Fibroblast of skin of back (primary cell): ENCODE data around the gene C1QTNF12. TPM values are rescaled to one million over a fixed set of nuclear protein-coding genes. Genes with fewer than 3 reads are reported as not detected.

ENCODE experiments used
- DNase-seq: peaks from one replicate; pipeline ENCODE4 v3.0.0-alpha.2; 2013
- polyA plus RNA-seq, 2 experiments: library from polyadenylated mRNA; unstranded; fragments of 120-200 nt; gene quantifications; one replicate each; pipeline ENCODE4 v1.2.1, GENCODE V29; 2013; ENCODE audit not compliant: insufficient read length in 2 of 2

The C1QTNF12 gene, protein sequence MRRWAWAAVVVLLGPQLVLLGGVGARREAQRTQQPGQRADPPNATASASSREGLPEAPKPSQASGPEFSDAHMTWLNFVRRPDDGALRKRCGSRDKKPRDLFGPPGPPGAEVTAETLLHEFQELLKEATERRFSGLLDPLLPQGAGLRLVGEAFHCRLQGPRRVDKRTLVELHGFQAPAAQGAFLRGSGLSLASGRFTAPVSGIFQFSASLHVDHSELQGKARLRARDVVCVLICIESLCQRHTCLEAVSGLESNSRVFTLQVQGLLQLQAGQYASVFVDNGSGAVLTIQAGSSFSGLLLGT
- 2.5 TPM for polyA plus RNA-seq (2013, experiment 1 of 2; ENCODE audit: insufficient read length)
- 2.8 TPM for polyA plus RNA-seq (2013, experiment 2 of 2; ENCODE audit: insufficient read length)

GRCh38 chr1:1246577-1247340 lies at the start of gene C1QTNF12:
C1QTNF12 (minus strand) TSS chr1:1246722; CDS start chr1:1246690, 32 bp downstream.
- DNase-seq, result no peak

GRCh38 chr1:1295154-1295923 lies 48.8 kb upstream of the C1QTNF12 start:
- DNase-seq, result no peak

- DNase-seq, result no peak
Measured at GRCh38 chr1:1294250-1294890, 47.8 kb upstream of the C1QTNF12 start.

GRCh38 chr1:1293263-1294249 lies 47.0 kb upstream of the C1QTNF12 start:
- DNase-seq, result no peak

DNA sequence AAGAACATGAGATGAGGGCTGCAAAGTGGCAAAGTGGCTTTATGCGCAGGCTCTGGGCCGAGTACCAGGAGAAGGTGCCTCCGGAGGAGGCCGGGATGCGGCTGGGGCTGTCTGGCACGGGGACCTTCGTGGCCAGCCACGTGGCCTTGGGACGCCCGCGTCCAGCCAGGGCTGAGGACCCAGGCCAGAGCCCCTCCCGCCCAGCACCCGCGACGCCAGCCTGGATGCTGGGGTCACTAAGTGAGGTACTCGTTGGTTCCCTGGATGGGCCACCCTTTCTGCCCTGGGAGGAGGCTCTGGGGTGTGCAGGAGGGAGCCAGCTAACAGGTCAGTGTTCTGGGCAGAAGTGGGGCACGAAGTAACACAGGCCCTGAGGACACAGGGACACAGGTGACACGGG lies 46.3 kb upstream of the C1QTNF12 start:
- DNase-seq, result no peak

GRCh38 chr1:1292442-1292779 lies 45.9 kb upstream of the C1QTNF12 start:
- DNase-seq, result no peak

DNA sequence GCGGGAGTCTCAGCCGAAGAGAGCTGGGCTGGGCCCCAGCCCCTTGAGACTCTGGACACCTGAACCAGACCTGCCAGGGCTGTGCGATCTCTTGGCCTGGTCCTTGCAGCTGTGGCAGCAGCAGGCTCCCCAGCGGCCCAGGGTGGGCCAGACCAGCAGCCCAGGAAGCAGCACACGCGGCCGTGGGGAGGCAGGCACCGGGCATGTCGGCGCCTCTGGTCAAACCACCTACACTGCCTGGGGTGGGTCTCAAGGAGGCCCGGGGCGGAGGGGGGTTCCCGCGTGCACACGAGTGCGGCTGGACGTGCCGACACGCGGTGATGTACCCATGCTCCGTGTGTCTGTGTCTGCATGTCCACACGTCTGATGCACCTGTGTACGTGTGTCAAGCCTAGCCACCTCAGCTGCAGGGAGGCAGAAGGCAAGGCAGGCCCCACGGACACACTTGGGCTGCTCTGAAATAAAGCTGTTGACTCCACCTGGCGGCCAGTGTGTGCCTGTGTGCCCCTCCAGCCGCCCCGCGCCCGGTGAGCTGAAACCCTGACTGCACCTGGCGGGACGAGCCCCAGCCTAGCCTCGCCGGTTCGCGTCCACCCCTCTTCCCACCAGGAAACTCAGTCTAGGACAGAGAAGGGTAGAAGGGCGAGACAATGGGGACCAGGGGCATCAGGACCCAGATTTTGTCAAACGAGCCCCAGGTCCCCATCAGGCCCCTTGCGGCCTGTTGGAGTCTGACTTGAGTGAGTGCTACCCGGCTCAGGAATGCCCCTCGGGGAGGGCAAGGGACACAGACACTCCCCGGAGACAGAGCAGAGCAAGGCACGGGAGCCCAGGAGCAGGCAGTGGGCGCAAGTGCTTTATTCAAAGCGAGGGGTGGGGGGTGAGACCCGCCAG lies 45.3 kb upstream of the C1QTNF12 start:
- DNase-seq, result peak; percentile 58

DNA sequence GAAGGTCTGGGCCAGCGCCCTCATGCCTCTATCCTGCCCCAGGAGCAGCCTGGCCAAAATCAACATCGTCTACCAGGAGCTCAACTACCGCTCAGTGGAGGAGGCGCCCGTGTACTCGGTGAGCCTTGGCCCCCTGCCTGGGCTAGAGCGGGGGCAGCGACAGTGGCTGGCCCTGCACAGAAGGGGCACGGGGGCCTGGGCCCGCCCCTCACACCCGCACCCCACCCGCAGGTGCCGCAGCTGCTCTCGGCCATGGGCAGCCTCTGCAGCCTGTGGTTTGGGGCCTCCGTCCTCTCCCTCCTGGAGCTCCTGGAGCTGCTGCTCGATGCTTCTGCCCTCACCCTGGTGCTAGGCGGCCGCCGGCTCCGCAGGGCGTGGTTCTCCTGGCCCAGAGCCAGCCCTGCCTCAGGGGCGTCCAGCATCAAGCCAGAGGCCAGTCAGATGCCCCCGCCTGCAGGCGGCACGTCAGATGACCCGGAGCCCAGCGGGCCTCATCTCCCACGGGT lies 44.6 kb upstream of the C1QTNF12 start:
- DNase-seq, result no peak

- DNase-seq, result peak; percentile 51
Measured at GRCh38 chr1:1290238-1290731, 43.8 kb upstream of the C1QTNF12 start.

- DNase-seq, result no peak
Measured at GRCh38 chr1:1287288-1288110, 41.0 kb upstream of the C1QTNF12 start.

GRCh38 chr1:1286313-1287261 lies 40.1 kb upstream of the C1QTNF12 start:
- no peak for DNase-seq

DNA sequence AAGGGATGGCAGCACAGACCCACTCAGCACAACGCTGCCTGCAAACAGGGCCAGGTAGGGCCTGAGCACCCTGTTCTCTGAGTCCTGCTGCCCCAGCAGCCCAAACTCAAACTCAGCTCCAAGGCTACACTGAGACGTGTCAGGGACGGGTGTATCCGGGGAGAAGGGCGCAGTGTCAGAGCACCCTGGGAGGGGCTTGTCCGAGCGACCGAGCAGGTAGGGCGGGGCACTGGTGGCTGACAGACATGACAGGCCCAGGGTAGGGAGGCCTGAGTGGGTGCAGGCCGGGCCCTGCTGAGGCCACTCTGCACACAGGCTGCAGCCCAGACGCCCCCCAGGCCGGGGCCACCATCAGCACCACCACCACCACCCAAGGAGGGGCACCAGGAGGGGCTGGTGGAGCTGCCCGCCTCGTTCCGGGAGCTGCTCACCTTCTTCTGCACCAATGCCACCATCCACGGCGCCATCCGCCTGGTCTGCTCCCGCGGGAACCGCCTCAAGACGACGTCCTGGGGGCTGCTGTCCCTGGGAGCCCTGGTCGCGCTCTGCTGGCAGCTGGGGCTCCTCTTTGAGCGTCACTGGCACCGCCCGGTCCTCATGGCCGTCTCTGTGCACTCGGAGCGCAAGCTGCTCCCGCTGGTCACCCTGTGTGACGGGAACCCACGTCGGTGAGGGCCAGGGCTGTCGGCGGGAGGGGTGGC lies 39.2 kb upstream of the C1QTNF12 start:
- DNase-seq, result no peak

GRCh38 chr1:1285102-1285571 lies 38.6 kb upstream of the C1QTNF12 start:
- DNase-seq, result no peak

- DNase-seq, result no peak
Measured at GRCh38 chr1:1284221-1285101, 37.9 kb upstream of the C1QTNF12 start.

DNA sequence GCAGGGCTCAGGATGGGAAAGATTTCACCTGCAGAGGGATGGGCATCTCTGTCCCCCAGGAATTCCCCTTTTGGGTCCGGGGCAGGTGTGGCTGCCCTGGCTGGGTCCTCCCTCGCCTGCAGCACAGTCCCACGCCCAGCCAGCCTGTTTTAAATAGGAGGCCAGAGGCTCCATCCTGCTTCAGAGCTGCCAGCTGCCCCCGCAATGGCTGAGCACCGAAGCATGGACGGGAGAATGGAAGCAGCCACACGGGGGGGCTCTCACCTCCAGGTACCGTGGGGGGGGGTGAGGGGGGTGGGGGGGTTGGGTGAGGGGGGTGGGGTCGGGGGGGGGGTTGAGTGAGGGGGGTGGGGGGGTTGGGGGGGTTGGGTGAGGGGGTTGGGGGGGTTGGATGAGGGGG lies 37.3 kb upstream of the C1QTNF12 start:
- DNase-seq, result no peak

- DNase-seq, result peak; percentile 44
Measured at GRCh38 chr1:1282998-1283397, 36.5 kb upstream of the C1QTNF12 start.
